ENCODE measurements around the gene LAMA4. TPM values are rescaled to one million over a fixed set of nuclear protein-coding genes. Genes with fewer than 3 reads are reported as not detected.

The LAMA4 gene
- total RNA-seq, 1 experiment from 2014 or later, result 9.4 TPM

DNA sequence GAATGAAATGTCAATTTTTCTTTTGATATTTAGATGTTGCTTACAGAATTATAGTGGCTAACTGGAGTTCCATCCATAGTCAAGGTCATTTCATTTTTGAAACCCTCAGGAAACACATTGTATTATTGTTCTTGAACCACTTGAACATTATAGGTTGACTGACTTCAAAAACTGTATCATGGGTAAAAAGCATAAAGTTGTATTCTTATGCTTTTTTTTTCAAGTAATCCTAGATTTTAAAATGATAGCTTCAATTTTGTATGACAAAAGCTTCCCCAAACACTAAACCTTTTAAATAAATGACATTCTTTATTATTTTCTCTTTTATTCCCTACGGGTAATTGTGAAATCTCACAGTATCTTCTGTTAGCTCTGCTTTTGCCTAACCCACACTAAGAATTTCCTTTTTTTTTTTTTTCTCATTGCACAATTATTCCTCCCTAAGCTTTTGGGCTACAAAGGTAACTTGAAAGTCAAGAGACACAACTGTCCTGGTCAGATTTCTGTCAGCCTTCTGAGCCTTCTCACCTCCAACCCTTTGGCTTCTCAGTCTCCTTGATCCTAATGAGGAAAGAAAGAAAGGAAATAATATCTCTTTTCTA, 36.9 kb upstream of the LAMA4 start:
- ATAC-seq, result no peak
- H3K4me1 ChIP-seq (ENCODE audit: insufficient read depth, low read length), result peaks cover 4% of the 10 kb centered on the region; the same call in 1 of the 2 replicates
- intact Hi-C loops (cut with micrococcal nuclease), result no loop called here
- no peak overlapping the region for H2AFZ ChIP-seq (ENCODE audit: low read length)
- H3F3A ChIP-seq (ENCODE audit: low read length, unreplicated experiment), result no peaks in the 10 kb centered on the region
- H3K4me3 ChIP-seq (ENCODE audit: low read length), result no peak overlapping the region
- H3K9ac ChIP-seq (ENCODE audit: low read length), result no peak overlapping the region
- no peaks in the 10 kb centered on the region for H3K36me3 ChIP-seq (ENCODE audit: low read depth, low read length)
- H3K9me2 ChIP-seq (replicated peaks; ENCODE audit: low read length), result no peaks in the 10 kb centered on the region
- BruUV-seq (replicated peaks), result no TSS peak
- no peak overlapping the region for H3K4me2 ChIP-seq (ENCODE audit: low read length)
- H3K27ac ChIP-seq (ENCODE audit: low read length), result no peak overlapping the region
- TF ChIP-seq, protein P1, sequence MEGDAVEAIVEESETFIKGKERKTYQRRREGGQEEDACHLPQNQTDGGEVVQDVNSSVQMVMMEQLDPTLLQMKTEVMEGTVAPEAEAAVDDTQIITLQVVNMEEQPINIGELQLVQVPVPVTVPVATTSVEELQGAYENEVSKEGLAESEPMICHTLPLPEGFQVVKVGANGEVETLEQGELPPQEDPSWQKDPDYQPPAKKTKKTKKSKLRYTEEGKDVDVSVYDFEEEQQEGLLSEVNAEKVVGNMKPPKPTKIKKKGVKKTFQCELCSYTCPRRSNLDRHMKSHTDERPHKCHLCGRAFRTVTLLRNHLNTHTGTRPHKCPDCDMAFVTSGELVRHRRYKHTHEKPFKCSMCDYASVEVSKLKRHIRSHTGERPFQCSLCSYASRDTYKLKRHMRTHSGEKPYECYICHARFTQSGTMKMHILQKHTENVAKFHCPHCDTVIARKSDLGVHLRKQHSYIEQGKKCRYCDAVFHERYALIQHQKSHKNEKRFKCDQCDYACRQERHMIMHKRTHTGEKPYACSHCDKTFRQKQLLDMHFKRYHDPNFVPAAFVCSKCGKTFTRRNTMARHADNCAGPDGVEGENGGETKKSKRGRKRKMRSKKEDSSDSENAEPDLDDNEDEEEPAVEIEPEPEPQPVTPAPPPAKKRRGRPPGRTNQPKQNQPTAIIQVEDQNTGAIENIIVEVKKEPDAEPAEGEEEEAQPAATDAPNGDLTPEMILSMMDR (conservative IDR thresholded peaks at IDR 0.05; ENCODE audit: low read depth, low read length), result no peak
- TF ChIP-seq EZH2phosphoT487 (IDR thresholded peaks at IDR 0.05; ENCODE audit: borderline replicate concordance, low read length), result no peak
- TF ChIP-seq EZH2 (IDR thresholded peaks at IDR 0.05; ENCODE audit: low read length, unreplicated experiment), result no peak
- no peaks in the 10 kb centered on the region for H3K79me2 ChIP-seq (ENCODE audit: low read length)
- DNase-seq, result no peak
- no peaks in the 10 kb centered on the region for H4K20me1 ChIP-seq (ENCODE audit: low read length)
- CTCF ChIA-PET, result interaction anchor here (0.6 kb wide), 1 partner anchor 111 kb away, joined by 3 read pairs; no protein-coding TSS in a partner anchor
- H3K27me3 ChIP-seq (ENCODE audit: low read length), result no peaks in the 10 kb centered on the region
- no peaks in the 10 kb centered on the region for H3K9me3 ChIP-seq (ENCODE audit: low read length)
- POLR2A ChIA-PET (ENCODE audit: unreplicated experiment), result no interaction called here

DNA sequence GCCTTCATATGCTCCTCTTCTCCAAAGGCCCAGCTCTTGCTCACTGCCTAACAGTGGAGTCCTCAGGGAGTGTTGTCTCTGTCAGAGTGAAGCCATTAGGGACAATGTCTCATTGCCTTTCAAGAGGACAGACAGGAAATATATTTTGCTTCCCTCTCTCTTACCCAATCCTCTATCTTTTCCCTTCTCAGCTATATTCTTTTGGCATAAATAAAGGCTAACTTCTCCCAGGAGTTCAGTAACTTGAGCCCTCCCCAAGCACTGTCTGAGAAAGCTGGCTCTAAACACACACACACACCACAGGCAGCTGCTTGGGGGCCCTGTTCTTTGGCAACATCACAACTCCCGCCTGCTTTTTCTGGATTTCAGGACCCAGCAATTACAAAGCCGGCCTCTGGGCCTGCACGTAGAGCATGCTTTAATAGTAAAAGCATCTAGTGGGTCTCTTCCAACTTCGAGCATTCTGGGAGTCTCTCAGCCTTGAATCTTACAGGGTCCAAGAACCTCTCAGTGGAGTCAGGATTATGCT, 34.7 kb upstream of the LAMA4 start:
- CTCF ChIA-PET, result no interaction called here
- POLR2A ChIA-PET (ENCODE audit: unreplicated experiment), result no interaction called here
- Histone ChIP-seq H3K4me2 (ENCODE audit: low read length) (no peak overlapping the region), H3K4me3 (ENCODE audit: low read length) (no peak overlapping the region), H3K27me3 (ENCODE audit: low read length) (no peaks in the 10 kb centered on the region), H2AFZ (ENCODE audit: low read length) (no peak overlapping the region), H3K36me3 (ENCODE audit: low read depth, low read length) (no peaks in the 10 kb centered on the region), H3K9me2 (replicated peaks; ENCODE audit: low read length) (no peaks in the 10 kb centered on the region), H3K4me1 (ENCODE audit: insufficient read depth, low read length) (0 out of 2 replicates have a peak, but pooled peaks cover under 1% of the 10 kb centered on the region), H3K27ac (ENCODE audit: low read length) (no peak overlapping the region), H3F3A (ENCODE audit: low read length, unreplicated experiment) (no peaks in the 10 kb centered on the region), H3K9me3 (ENCODE audit: low read length) (no peaks in the 10 kb centered on the region), H3K79me2 (ENCODE audit: low read length) (no peaks in the 10 kb centered on the region), H3K9ac (ENCODE audit: low read length) (no peak overlapping the region), H4K20me1 (ENCODE audit: low read length) (no peaks in the 10 kb centered on the region)
- intact Hi-C loops (cut with micrococcal nuclease), result no loop called here
- TF ChIP-seq EZH2 (IDR thresholded peaks at IDR 0.05; ENCODE audit: low read length, unreplicated experiment) (no peak), EZH2phosphoT487 (IDR thresholded peaks at IDR 0.05; ENCODE audit: borderline replicate concordance, low read length) (no peak)
- TF ChIP-seq, protein P1 (conservative IDR thresholded peaks at IDR 0.05; ENCODE audit: low read depth, low read length), result no peak
- no TSS peak for BruUV-seq (replicated peaks)
- DNase-seq (no peak), ATAC-seq (no peak)

DNA sequence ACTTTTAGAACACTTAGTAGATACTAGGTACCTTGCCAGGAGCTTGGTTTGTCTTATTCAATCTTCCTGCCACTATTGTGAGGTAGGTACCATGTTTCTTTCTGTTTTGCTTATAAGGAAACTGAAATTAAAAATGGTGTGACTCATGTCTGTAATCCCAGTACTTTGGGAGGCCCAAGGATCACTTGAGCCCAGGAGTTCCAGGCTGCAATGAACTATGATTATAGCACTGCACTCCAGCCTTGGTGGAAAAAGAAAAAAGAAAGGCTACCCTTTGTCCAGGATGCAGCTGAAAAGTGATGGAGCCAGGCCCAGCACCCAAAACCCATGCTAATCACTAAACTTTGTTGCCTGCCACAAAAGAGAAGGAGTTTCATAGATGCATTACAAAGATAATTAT, 34.1 kb upstream of the LAMA4 start:
- peaks cover 7% of the 10 kb centered on the region for H3K4me1 ChIP-seq (ENCODE audit: insufficient read depth, low read length)
- ChIA-PET POLR2A (ENCODE audit: unreplicated experiment) (no interaction called here), CTCF (no interaction called here)
- no peaks in the 10 kb centered on the region for H4K20me1 ChIP-seq (ENCODE audit: low read length)
- H3K9ac ChIP-seq (ENCODE audit: low read length), result no peak overlapping the region
- no peak overlapping the region for H3K4me2 ChIP-seq (ENCODE audit: low read length)
- DNase-seq (no peak), ATAC-seq (no peak)
- no peak overlapping the region for H2AFZ ChIP-seq (ENCODE audit: low read length)
- no peaks in the 10 kb centered on the region for H3K79me2 ChIP-seq (ENCODE audit: low read length)
- TF ChIP-seq EZH2phosphoT487 (IDR thresholded peaks at IDR 0.05; ENCODE audit: borderline replicate concordance, low read length) (no peak), EZH2 (IDR thresholded peaks at IDR 0.05; ENCODE audit: low read length, unreplicated experiment) (no peak)
- TF ChIP-seq, protein P1 (conservative IDR thresholded peaks at IDR 0.05; ENCODE audit: low read depth, low read length), result no peak
- no peaks in the 10 kb centered on the region for H3K9me2 ChIP-seq (replicated peaks; ENCODE audit: low read length)
- no peaks in the 10 kb centered on the region for H3F3A ChIP-seq (ENCODE audit: low read length, unreplicated experiment)
- H3K27ac ChIP-seq (ENCODE audit: low read length), result no peak overlapping the region
- no TSS peak for BruUV-seq (replicated peaks)
- no peaks in the 10 kb centered on the region for H3K27me3 ChIP-seq (ENCODE audit: low read length)
- no peak overlapping the region for H3K4me3 ChIP-seq (ENCODE audit: low read length)
- intact Hi-C loops (cut with micrococcal nuclease), result no loop called here
- no peaks in the 10 kb centered on the region for H3K9me3 ChIP-seq (ENCODE audit: low read length)
- H3K36me3 ChIP-seq (ENCODE audit: low read depth, low read length), result no peaks in the 10 kb centered on the region
